A549 (cell line): ENCODE measurements around the gene MYMK.

Experiments used
- CEBPB ChIP-seq, 2 experiments: fragments of >200 bp in 1 of 2; sonication (Bioruptor Twin) in 1 of 2; formaldehyde crosslinking in 1 of 2; IDR thresholded peaks; 2 replicates each; pipeline ENCODE4 v1.6.1; 2012 to 2016
- E2F6 ChIP-seq: IDR thresholded peaks from 2 replicates; pipeline ENCODE4 v1.6.1; 2012; ENCODE audit warnings: low read depth, borderline replicate concordance
- EP300 ChIP-seq, 2 experiments: fragments of >200 bp; sonication (Bioruptor Twin); formaldehyde crosslinking; IDR thresholded peaks; 2 replicates in 1 of 2; 3 replicates in 1 of 2; pipeline ENCODE4 v1.6.1; 2016 to 2017
- ESRRA ChIP-seq: fragments of 150-350 bp; IDR thresholded peaks from 2 replicates; pipeline ENCODE4 v1.6.1; 2014; ENCODE audit warnings: mild to moderate bottlenecking, low read length, borderline replicate concordance
- FOSL2 ChIP-seq, 2 experiments: fragments of 450-650 bp in 1 of 2; fragments of >200 bp in 1 of 2; sonication (Bioruptor Twin) in 1 of 2; formaldehyde crosslinking; IDR thresholded peaks; 2 replicates each; pipeline versions ENCODE4 v1.5.0 to v1.6.1; 2016 to 2020; ENCODE audit warnings: mild to moderate bottlenecking in 1 of 2, moderate library complexity in 1 of 2
- HOXA7 ChIP-seq: fragments of 250-450 bp; sonication (Bioruptor Pico); IDR thresholded peaks from 2 replicates; pipeline ENCODE4 v1.5.0; 2020; ENCODE audit warnings: mild to moderate bottlenecking, moderate library complexity
- JUN ChIP-seq, 2 experiments: fragments of >200 bp; sonication (Bioruptor Twin); formaldehyde crosslinking; IDR thresholded peaks; 2 replicates in 1 of 2; 3 replicates in 1 of 2; pipeline ENCODE4 v1.6.1; 2016 to 2017
- RAD21 ChIP-seq, 2 experiments: fragments of >200 bp in 1 of 2; sonication (Bioruptor Twin) in 1 of 2; formaldehyde crosslinking in 1 of 2; IDR thresholded peaks in 1 of 2; conservative IDR thresholded peaks in 1 of 2; 2 replicates in 1 of 2; 3 replicates in 1 of 2; pipeline ENCODE4 v1.6.1; 2012 to 2018; ENCODE audit warnings: inconsistent platforms in 1 of 2
- RNF2 ChIP-seq: fragments of 200-600 bp; sonication (generic); IDR thresholded peaks from 2 replicates; pipeline ENCODE4 v1.6.1; 2016; ENCODE audit warnings: low read depth, mild to moderate bottlenecking, antibody characterized with exemption, moderate library complexity, borderline replicate concordance
- ZSCAN20 ChIP-seq: fragments of 250-450 bp; sonication (Bioruptor Pico); IDR thresholded peaks from 2 replicates; pipeline ENCODE4 v1.8.0; 2022; ENCODE audit warnings: mild to moderate bottlenecking, moderate library complexity
- TF ChIP-seq, protein P1 (sequence below): fragments of >200 bp; sonication (Bioruptor Twin); formaldehyde crosslinking; IDR thresholded peaks from 3 replicates; pipeline ENCODE4 v1.5.1; 2016
- TF ChIP-seq, protein P2 (sequence below): IDR thresholded peaks from 2 replicates; pipeline ENCODE4 v1.6.1; 2012
- TF ChIP-seq, protein P3 (sequence below): fragments of 200-600 bp; sonication (generic); IDR thresholded peaks from 2 replicates; pipeline ENCODE4 v1.6.1; 2016; ENCODE audit warnings: antibody characterized with exemption, mild to moderate bottlenecking, moderate library complexity

GRCh38 chr9:133516256-133516960 lies 8.4 kb downstream of the MYMK start:
- TF ChIP-seq FOSL2 (IDR thresholded peaks at IDR 0.05) (no peak), FOSL2 (CRISPR knock-in tag; IDR thresholded peaks at IDR 0.05) (no peak), ESRRA (no peak), HOXA7 (CRISPR knock-in tag) (no peak), RNF2 (no peak), ZSCAN20 (no peak), CEBPB (IDR thresholded peaks at IDR 0.05) (no peak), E2F6 (no peak), EP300 (IDR thresholded peaks at IDR 0.05) (no peak), JUN (IDR thresholded peaks at IDR 0.05) (no peak), RAD21 (conservative IDR thresholded peaks at IDR 0.05 in 1 of 2, IDR thresholded peaks at IDR 0.05 in 1 of 2) (no peak)
- TF ChIP-seq, protein P1, sequence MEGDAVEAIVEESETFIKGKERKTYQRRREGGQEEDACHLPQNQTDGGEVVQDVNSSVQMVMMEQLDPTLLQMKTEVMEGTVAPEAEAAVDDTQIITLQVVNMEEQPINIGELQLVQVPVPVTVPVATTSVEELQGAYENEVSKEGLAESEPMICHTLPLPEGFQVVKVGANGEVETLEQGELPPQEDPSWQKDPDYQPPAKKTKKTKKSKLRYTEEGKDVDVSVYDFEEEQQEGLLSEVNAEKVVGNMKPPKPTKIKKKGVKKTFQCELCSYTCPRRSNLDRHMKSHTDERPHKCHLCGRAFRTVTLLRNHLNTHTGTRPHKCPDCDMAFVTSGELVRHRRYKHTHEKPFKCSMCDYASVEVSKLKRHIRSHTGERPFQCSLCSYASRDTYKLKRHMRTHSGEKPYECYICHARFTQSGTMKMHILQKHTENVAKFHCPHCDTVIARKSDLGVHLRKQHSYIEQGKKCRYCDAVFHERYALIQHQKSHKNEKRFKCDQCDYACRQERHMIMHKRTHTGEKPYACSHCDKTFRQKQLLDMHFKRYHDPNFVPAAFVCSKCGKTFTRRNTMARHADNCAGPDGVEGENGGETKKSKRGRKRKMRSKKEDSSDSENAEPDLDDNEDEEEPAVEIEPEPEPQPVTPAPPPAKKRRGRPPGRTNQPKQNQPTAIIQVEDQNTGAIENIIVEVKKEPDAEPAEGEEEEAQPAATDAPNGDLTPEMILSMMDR = no peak
- TF ChIP-seq, protein P2, sequence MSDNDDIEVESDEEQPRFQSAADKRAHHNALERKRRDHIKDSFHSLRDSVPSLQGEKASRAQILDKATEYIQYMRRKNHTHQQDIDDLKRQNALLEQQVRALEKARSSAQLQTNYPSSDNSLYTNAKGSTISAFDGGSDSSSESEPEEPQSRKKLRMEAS = no peak
- TF ChIP-seq, protein P3, sequence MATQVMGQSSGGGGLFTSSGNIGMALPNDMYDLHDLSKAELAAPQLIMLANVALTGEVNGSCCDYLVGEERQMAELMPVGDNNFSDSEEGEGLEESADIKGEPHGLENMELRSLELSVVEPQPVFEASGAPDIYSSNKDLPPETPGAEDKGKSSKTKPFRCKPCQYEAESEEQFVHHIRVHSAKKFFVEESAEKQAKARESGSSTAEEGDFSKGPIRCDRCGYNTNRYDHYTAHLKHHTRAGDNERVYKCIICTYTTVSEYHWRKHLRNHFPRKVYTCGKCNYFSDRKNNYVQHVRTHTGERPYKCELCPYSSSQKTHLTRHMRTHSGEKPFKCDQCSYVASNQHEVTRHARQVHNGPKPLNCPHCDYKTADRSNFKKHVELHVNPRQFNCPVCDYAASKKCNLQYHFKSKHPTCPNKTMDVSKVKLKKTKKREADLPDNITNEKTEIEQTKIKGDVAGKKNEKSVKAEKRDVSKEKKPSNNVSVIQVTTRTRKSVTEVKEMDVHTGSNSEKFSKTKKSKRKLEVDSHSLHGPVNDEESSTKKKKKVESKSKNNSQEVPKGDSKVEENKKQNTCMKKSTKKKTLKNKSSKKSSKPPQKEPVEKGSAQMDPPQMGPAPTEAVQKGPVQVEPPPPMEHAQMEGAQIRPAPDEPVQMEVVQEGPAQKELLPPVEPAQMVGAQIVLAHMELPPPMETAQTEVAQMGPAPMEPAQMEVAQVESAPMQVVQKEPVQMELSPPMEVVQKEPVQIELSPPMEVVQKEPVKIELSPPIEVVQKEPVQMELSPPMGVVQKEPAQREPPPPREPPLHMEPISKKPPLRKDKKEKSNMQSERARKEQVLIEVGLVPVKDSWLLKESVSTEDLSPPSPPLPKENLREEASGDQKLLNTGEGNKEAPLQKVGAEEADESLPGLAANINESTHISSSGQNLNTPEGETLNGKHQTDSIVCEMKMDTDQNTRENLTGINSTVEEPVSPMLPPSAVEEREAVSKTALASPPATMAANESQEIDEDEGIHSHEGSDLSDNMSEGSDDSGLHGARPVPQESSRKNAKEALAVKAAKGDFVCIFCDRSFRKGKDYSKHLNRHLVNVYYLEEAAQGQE = no peak
